8988T (cell line): ENCODE measurements around the gene ALG9.
"Not testable (repeated sequence)": the region's sequence is repeated elsewhere in the genome, so short reads cannot be mapped to it uniquely, and the experiment has no call there.

Source experiments
- DNase-seq: peaks from one replicate; pipeline ENCODE4 v3.0.0; 2011

Gene ALG9

DNA sequence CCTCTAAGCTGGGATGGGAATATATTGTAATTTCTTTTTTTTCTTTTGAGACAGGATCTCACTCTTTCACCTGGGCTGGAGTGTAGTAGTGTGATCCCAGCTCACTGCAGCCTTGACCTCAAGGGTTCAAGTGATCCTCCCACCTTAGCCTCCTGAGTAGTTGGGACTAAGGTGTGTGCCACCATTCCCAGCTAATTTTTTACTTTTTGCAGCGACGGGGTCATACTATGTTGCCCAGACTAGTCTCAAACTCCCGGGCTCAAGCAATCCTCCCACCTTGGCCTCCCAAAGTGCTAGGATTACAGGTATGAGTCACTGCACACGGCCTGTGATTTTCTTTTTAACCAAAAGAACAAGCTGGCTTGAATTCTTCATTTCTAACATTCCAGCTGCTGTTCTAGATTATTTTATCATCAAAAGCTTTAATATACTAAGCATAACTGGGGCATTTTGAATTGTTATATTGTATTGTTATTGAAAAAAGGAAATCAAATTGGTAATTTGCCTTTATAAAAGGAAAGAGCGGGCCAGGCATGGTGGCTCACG lies 78.4 kb downstream of the ALG9 start:
- DNase-seq = no peak

DNA sequence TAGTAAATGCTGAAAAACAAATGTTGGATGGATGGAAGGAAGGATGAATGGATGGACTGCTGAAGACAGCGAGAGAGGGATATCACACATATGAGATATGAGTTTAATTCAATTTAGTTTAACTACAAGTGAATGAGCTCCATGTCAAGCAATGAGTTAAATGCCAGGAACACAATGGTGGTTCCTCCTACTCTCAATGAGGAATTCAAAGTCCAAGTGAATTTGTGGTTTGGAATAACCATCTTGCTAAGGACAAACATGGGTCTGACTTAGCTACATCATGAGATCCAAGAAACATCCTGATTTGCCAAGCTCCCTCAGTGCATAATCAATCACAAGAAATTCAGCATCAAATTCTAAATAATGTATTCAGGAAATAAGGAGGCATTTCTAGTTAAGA lies 79.1 kb downstream of the ALG9 start:
- no peak for DNase-seq

DNA sequence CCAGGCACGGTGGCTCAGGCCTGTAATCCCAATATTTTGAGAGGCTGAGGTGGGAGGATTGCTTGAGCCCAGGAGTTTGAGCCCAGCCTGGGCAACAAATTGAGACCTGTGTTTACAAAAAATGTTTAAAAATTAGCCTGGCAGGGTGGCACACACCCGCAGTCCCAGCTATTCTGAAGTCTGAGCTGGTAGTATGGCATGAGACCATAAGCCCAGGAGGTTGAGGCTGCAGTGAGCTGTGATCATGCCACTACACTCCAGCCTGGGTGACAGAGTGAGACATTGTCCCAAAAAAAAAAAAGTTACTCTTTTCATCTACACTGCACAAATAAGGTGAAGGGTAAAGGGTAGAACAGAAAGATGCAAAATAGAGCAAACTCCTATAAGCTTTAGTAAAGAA lies 82.9 kb downstream of the ALG9 start:
- DNase-seq = no peak

DNA sequence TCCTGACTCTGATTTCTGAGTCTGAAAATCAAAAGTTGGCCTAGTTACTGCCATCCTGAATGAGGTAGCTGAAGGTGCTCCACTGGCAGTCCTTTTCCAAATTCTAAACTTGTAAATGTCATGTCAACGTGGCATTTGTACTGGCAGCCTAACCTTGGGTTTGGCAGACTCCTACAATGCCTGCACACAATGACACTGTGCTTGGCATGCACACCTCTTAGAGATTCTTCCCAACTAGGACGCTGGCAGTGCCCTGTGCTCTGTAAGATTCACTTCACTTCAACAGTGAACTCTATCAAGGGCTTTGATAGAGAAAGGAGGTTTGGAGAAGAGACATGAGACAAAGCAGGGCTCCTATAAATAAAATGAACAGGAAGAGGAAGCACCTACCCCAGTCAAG lies 83.3 kb downstream of the ALG9 start:
- no peak for DNase-seq

DNA sequence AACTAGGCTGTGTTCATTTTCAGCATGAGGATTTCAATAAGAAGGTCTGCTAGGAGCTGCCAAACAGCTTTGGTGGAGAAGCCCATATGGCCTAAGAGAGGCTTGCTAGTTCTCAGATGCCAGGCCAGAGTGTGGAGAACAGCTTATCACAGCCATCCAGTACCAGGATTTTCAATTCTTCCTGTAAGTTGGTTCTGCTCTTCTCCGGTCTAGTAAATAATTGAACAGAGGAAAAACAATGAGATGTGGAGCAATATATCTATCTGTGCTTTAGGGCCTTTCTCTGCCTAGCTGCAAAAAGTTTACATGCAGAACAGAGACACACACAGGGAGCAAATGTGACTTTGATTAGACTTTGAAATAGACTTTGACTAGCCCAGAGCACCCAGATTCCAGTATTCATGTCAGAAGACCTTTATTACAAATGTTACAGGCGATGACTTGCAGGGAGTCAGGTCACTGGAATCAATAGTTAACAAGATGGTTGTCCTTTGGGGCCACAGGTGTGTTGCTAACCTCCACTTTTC lies 85.4 kb downstream of the ALG9 start:
- no peak for DNase-seq

DNA sequence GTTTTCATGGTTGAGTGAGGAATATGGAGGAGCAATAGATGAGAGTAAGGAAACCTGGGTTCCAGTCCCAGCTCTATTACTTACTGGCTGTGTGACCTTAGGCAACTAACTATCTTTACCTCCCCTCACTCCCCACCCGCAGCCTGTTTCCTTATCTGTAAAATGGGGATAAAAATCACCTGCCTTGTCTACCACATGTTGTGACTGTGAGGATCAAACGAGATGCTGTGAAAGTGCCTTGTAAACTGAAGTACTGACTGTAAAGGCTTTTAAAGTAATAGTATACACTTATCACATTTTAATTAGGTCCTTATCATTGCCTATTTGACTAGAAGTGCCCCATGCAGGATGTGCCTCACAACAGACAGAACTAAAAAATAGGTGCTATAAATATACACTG lies 86.3 kb downstream of the ALG9 start:
- DNase-seq = no peak

DNA sequence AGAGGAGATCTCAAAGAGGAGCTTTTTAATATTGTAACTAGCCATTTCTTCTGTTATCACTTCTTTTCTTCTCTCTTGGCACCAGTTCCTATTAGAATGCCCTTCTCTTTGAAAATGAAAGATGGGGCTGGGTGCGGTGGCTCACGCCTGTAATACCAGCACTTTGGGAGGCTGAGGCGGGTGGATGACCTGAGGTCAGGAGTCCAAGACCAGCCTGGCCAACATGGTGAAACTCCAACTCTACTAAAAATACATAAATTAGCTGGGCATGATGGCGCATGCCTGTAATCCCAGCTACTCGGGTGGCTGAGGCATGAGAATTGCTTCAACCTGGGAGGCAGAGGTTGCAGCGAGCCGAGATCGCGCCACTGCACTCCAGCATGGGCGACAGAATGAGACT lies 87.1 kb downstream of the ALG9 start:
- not testable (repeated sequence) for DNase-seq

DNA sequence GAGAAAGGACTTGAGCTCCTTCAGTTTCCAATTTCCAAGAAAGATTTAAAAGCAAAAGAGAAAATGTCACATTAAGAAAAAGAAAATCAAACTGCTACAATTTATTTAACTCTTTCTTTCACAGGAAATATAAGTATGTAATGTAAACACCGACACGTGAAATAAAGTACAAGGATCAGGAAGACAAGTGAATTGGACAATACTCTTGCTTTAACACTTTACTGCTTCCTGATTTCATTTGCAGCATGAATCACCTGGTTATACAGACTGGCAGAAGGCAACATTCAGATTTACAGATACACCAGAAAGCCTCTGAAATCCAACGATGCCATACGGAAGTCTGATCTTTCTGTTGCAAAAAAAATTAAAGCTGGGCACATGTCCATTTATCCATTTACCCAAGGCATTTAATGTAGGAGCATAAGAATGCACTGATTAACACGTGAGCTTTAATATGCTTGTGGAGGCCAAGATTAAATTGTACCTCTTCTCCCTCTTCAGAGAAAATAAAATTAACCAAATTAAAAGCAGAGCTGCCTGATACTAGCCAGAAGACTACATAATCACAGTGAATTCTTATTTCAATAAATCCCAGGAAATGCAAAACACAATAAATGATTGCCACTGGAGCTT lies 89.2 kb downstream of the ALG9 start:
- DNase-seq = no peak

DNA sequence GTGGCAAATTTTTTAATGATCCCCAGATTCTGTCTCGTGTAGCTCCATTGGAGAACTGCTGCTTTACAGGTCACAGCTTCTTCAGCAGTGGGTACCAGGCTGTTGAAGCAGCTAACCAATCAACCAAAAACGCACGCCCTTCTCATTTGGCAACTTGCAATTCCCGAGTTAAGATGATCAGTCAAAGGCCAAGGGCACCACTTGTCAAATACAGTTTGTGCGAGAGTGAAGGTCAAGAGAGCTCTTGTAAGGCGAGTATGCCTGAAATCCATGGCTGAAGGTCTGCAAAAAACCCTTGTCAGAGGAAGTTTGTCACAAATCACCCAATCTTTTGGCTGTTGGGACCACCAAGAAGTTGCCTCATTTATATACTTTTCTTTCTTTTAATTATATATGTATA lies 92.3 kb downstream of the ALG9 start:
- no peak for DNase-seq

DNA sequence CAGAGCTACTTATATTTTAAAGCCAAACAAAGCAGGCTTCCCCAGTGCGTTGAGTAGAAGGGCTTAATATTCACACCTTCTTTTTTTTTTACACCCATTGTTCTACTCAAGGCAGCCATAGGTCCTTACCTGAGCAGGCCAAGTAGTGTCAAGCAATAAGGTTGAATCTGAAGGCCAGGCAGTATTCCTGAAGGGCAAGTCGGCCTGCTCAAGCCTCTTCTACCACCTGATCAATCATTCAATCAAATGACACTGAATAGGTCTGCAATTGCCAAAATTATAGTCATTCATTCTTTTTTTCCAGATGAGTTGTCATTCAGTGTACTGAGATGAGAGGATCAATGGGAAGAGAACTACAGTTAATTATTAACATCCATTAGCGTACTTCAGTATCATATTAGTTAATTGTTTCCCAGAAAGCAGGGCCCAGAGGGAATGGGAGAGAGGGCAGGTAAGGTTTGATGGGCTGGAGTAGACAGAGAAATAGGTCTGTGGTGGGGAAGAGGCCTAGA lies 93.3 kb downstream of the ALG9 start:
- no peak for DNase-seq

DNA sequence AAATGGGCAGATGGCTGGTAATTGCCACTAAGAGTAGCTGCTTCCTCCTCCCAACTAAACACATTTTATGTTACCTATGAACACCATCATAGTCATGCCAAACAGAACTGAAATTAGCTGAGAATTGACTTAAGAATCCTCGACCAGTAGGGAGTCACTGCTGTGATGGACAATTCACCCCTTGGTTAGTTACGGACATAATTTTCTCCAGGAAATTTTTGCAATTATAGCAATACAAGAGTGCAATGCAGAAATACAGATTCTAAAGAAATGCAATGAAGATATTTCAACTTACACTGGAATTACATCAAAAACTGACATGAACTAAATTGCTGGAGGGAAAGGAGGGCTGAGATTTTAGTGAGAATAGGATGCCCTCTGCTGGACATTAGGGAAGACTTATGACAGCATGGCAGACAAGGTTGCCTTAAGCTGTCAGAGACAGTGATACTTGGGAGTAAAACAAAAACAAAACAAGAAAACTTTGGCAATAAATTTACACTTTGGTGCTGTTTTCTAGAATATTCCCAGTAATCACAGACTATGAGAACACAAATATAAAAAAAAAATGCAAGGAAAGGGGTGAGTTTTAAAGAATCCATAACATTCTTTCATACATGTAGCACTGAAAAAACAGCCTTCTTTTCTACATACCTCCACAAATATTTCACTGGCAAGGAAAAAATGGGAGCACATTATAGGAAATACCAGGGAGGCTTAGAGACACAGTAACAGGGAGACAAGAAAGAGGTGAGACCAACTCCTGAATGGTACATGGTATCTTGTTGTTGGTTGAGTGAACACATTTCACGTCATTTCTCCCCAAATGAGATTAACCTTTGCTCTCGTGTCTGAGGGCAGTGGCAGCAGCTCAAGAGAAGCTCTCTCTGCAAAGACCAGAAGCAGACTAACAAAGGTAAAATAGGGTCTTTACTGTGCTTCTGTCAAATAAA lies 94.0 kb downstream of the ALG9 start:
- peak; percentile 30 for DNase-seq

DNA sequence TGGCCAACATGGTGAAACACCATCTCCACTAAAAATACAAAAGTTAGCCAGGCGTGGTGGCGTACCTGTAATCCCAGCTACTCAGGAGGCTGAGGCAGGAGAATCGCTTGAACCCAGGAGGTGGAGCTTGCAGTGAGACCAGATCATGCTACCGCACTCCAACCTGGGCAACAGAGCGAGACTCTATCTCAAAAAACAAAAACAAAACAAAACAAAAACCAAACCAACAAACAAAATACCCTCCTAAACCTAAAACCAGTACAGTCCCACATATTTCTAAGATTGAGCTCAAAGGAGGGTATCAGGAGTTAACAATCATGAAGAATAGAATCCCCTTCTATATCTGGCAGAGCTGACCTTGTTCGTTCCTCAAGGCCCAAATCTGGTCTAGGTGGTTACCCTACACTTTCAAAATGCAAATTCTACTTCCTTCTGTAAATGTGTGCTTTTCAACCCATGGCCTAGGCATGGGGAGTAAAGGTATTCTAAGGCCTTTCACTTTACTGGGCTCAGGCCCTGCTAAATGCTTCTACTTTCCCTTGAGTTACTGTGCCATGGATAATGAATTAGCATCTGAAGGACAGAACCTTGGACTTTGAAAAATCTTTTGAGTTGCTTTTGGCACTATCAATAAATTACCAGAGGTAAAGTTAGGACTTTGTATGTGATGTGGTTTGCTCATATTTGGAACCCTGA lies 94.8 kb downstream of the ALG9 start:
- DNase-seq = no peak

DNA sequence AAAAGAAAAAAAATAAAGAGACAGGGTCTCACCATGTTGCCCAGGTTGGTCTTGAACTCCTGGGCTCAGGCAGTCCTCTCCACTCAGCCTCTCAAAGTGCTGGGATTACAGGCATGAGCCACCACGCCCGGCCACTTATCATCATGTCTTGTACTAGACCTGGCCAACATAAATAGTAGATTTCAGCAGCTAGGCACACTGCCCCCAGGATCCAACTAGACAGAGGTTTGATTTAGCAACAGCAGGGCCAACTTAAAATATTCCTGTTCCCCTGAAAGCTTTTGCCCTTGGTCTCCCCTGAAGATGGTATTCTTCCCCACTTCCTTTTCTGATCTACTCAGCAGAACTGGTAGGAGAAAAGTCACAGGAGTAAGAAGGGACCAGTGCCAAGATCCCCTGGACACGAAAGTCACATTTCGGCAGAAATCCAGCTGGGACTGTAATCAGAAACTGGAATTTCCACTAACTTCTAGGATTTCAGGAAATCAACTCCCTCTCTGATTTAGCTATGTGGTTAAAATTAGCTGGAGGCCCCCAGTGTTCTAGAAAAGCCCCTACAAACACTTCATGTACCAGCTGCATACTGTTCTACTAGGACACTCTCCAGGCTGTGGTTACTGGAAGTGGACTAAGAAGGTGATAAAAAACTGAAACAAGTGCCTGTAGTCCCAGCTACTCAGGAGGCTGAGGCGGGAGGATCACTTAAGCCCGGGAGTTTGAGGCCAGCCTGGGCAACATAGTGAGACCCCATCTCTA lies 96.2 kb downstream of the ALG9 start:
- no peak for DNase-seq

DNA sequence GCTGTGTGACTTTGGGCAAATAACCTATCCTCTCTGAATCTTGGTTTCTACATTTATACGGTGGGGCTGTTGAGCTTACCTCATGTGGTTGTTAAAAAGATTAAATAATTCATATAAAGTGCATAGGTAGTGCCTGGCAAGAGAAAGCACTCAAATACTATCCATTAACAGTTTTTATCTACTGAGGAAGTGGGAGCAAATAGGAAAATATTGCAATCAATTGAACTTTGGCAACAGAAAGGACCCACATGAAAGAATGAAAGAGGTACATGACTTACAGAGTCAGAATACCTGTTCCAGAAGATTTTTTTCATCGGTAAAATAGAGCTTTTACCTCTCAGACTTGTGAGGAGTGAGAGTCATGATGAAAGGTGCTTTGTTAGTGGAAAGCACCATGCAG lies 98.8 kb downstream of the ALG9 start:
- DNase-seq = no peak

DNA sequence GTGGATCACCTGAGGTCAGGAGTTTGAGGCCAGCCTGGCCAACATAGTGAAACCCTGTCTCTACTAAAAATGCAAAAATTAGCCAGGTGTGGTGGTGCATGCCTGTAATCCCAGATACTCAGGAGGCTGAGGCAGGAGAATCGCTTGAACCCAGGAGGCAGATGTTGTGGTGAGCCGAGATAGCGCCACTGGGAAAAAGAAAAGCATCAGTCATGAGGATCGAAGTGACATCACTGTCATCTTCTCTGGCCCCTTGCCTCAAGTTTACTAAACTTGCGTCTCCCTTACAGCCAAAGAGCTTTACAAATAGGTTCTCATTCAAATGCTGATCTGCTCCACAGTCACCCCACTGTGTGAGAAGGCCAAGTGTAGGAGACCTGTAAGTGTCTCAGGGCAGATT lies 100.2 kb downstream of the ALG9 start:
- DNase-seq = not testable (repeated sequence)

DNA sequence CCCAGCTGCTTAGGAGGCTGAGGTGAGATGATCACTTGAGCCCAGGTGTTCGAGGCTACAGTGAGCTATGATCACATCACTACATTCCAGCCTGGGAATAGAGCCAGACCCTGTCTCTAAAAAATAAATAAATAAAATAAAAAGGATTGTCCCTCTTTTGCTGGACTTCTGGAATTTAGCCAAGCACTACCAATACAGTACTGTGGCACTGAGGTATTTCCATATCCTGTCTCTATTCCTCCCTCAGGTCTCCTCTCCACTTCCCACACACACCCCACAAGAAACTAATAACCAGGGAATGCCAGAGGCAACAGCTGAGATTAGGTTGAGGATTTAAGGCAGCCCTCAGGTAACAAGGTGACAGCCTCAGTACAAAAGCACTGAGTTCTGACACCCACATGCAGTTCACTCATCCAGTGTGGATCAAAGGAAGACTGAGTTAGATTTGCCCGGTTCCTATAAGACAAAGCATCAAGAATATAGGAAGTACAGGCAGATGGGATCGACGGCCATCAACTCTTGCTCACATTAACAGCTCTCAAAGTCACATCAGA lies 100.7 kb downstream of the ALG9 start:
- no peak for DNase-seq

DNA sequence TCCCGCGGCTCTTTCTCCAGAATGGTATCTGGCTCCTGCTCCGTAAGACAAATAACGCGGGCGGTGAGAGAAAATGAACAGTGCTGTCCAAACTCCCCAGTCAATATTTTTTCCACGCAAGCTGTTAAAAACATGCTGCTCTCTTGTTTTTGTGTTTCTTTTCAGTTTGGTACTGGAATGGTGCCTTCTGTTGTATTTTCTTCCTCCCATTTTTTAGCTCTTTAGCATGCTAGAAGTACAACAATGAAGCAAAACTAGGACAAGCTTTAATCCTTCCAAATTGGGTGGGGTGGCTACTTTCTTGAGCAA lies 104.6 kb downstream of the ALG9 start:
- DNase-seq = no peak

DNA sequence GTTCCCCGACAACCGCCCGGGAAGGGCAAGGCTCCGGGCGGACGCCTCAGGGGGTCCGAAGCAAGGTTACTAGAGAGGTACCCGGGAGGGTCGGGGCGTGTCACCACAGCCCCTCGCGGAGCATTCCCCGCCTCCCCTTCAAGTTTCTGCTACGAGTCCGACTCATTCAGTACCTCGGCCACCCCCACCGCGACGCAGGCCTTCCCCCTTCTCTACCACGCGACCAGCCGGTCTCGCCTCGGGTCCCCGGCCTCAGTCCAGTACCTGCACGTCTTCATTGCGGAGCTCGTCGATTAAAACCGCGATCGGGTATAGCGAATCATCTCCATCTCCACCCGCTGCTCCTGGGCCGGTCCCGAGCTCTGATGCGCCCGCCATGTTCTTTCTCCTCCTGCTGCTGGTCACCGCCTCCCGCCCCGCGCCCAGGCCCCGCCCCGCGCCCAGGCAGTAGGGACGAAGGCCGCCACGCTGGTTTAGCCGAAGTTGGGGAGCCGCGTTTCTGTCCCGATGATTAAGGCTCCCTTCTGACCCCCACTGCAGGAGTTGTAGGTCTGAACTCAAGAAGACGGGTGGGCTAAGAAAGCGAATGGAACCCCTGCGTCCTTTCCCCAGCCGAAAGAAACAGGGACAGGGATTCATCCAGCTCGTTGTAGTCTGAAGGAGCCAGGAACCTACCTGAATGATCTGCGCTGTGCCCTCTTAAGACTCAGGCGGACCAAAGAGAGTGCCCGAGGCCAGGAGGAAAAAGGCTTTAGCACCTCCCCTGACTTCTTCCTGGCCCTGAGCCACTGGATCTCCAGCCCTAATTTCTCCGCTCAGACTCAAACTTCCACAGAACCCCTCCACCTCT lies 105.2 kb downstream of the ALG9 start, which contains the start of gene PPP2R1B:
PPP2R1B (minus strand) TSS at position 406 of the 850 bp plus-strand sequence; CDS start at position 378, 28 bp downstream.
- peak; percentile 92 for DNase-seq

DNA sequence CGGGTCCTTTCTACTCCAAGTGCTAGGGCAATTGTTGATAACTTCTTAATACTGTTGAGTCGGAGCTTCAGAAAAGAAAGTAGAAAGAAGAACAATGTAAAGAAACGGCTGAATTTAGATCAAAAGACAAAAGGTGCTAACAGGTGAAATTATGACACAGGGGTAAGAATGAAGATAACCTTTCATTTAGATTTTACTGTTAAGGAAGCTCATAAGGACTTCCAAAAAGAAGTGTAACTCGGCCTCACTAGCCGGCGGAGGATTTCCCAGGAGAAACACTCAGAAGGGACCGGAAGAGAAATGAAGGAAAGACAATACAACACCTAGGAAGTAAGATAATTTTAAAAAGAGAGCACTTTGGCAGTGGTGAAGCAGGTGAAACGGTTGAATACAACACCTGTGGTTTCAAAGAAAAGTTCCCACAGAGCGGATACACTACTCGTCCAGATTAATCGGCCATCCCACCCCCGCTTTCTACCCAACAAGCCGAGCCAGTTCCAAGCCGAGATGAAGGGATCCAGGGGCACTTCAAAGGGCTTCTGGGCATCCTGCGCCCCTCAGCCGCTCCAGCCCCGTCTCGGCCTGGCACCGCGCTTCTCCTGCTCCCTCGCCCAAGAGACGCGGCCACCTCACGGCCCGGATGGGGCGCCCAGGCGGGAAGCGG lies 105.9 kb downstream of the ALG9 start:
- peak; percentile 53 for DNase-seq

DNA sequence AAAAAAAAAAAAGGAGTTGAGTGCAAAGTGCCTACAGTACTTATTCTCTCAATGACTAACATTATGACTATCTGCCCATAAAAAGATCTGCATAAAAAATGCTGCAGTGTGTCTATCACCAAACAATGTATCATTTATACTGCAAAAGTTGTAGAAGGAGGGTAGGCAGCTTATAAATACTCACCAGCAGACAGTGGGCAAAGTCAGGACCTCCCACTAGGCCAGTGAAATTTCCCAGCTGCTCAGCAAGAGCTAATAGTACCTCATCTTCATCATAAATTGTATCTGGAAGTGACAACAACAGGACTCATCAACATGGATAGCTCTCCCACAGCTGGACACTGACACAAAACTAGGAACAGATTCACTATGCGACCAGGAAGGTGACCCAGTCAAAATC lies 106.8 kb downstream of the ALG9 start:
- DNase-seq = no peak
